H9 (cell line): ENCODE measurements around the gene P3R3URF. TPM values are rescaled to one million over a fixed set of nuclear protein-coding genes. Genes with fewer than 3 reads are reported as not detected.

ENCODE experiments used
- DNase-seq: peaks from one replicate; pipeline ENCODE4 v3.0.0-alpha.2; 2017
- H2AFZ ChIP-seq: one replicate; pipeline ENCODE4 v1.6.1; 2013; ENCODE audit warnings: mild to moderate bottlenecking, low read length, control low read depth, moderate library complexity
- H2AK5ac ChIP-seq: 2 replicates; pipeline ENCODE4 v1.6.1; 2013; ENCODE audit warnings: low read length, control low read depth, mixed read lengths; ENCODE audit not compliant: insufficient read length
- H2BK120ac ChIP-seq: one replicate; pipeline ENCODE4 v1.6.1; 2013; ENCODE audit warnings: low read depth, mild to moderate bottlenecking, low read length, control low read depth, inconsistent platforms; ENCODE audit not compliant: poor library complexity, severe bottlenecking
- H2BK12ac ChIP-seq: 2 replicates; pipeline ENCODE4 v1.6.1; 2013; ENCODE audit warnings: low read length, control low read depth, mixed read lengths, low read depth; ENCODE audit not compliant: insufficient read length
- H2BK15ac ChIP-seq: 2 replicates; pipeline ENCODE4 v1.6.1; 2013; ENCODE audit warnings: low read depth, low read length, control low read depth
- H2BK20ac ChIP-seq: one replicate; pipeline ENCODE4 v1.6.1; 2013; ENCODE audit warnings: low read depth, mild to moderate bottlenecking, low read length, control low read depth, inconsistent platforms; ENCODE audit not compliant: poor library complexity, severe bottlenecking
- H2BK5ac ChIP-seq: 2 replicates; pipeline ENCODE4 v1.6.1; 2013; ENCODE audit warnings: low read length, control low read depth, mixed read lengths; ENCODE audit not compliant: insufficient read length
- H3K14ac ChIP-seq: 2 replicates; pipeline ENCODE4 v1.6.1; 2013; ENCODE audit warnings: low read length, control low read depth; ENCODE audit not compliant: insufficient read depth
- H3K18ac ChIP-seq: 2 replicates; pipeline ENCODE4 v1.6.1; 2013; ENCODE audit warnings: low read depth, mild to moderate bottlenecking, mixed read lengths, low read length, control low read depth; ENCODE audit not compliant: insufficient read length
- H3K23ac ChIP-seq: 2 replicates; pipeline ENCODE4 v1.6.1; 2013; ENCODE audit warnings: low read length, control low read depth, mixed read lengths, low read depth; ENCODE audit not compliant: insufficient read length
- H3K23me2 ChIP-seq: 2 replicates; pipeline ENCODE4 v1.6.1; 2013; ENCODE audit warnings: low read depth, mild to moderate bottlenecking, mixed read lengths, low read length, control low read depth; ENCODE audit not compliant: insufficient read length, poor library complexity, severe bottlenecking
- H3K27ac ChIP-seq: 2 replicates; pipeline ENCODE4 v1.5.1; 2013; ENCODE audit warnings: low read length, control low read depth, mixed read lengths, low read depth; ENCODE audit not compliant: insufficient read length
- H3K27me3 ChIP-seq: 2 replicates; pipeline ENCODE4 v1.6.1; 2013; ENCODE audit warnings: low read length, control low read depth, inconsistent platforms; ENCODE audit not compliant: insufficient read depth
- H3K4ac ChIP-seq: 2 replicates; pipeline ENCODE4 v1.6.1; 2013; ENCODE audit warnings: low read depth, mild to moderate bottlenecking, control low read depth, inconsistent platforms, low read length, moderate library complexity
- H3K4me1 ChIP-seq: 2 replicates; pipeline ENCODE4 v1.6.1; 2013; ENCODE audit warnings: low read length, control low read depth, inconsistent platforms; ENCODE audit not compliant: insufficient read depth
- H3K4me2 ChIP-seq: 2 replicates; pipeline ENCODE4 v1.6.1; 2013; ENCODE audit warnings: low read length, control low read depth, mixed read lengths; ENCODE audit not compliant: insufficient read length, insufficient read depth
- H3K56ac ChIP-seq: 2 replicates; pipeline ENCODE4 v1.6.1; 2013; ENCODE audit warnings: low read depth, mild to moderate bottlenecking, mixed read lengths, low read length, control low read depth; ENCODE audit not compliant: insufficient read length
- H3K79me1 ChIP-seq: 2 replicates; pipeline ENCODE4 v1.6.1; 2013; ENCODE audit warnings: low read depth, mild to moderate bottlenecking, moderate library complexity, low read length, control low read depth, inconsistent platforms; ENCODE audit not compliant: insufficient read depth, poor library complexity, severe bottlenecking
- H3K79me2 ChIP-seq: 2 replicates; pipeline ENCODE4 v1.6.1; 2013; ENCODE audit warnings: low read length, control low read depth, inconsistent platforms; ENCODE audit not compliant: insufficient read depth
- H3K9ac ChIP-seq: 2 replicates; pipeline ENCODE4 v1.6.1; 2013; ENCODE audit warnings: low read length, control low read depth, mixed read lengths; ENCODE audit not compliant: insufficient read length; ENCODE audit errors: extremely low read depth
- H3K9me3 ChIP-seq: one replicate; pipeline ENCODE4 v1.6.1; 2013; ENCODE audit warnings: low read depth, low read length, inconsistent platforms; ENCODE audit not compliant: control insufficient read depth
- H3T11ph ChIP-seq: one replicate; pipeline ENCODE4 v1.6.1; 2013; ENCODE audit warnings: mild to moderate bottlenecking, low read length, control low read depth, inconsistent platforms
- H4K20me1 ChIP-seq: one replicate; pipeline ENCODE4 v1.6.1; 2013; ENCODE audit not compliant: control insufficient read depth, insufficient read length, insufficient read depth
- H4K5ac ChIP-seq: 2 replicates; pipeline ENCODE4 v1.6.1; 2013; ENCODE audit warnings: low read depth, mild to moderate bottlenecking, mixed read lengths, low read length, control low read depth; ENCODE audit not compliant: insufficient read length
- H4K8ac ChIP-seq: replicated peaks from 2 replicates; pipeline ENCODE4 v1.6.1; 2013; ENCODE audit warnings: low read length, control low read depth, mixed read lengths, low read depth; ENCODE audit not compliant: insufficient read length
- H4K91ac ChIP-seq: 2 replicates; pipeline ENCODE4 v1.6.1; 2013; ENCODE audit warnings: low read depth, mild to moderate bottlenecking, moderate library complexity, mixed read lengths, low read length, control low read depth; ENCODE audit not compliant: insufficient read length
- H3K27ac Mint-ChIP-seq, 3 experiments: 2 replicates in 2 of 3; 3 replicates in 1 of 3; pipeline ENCODE4 v1.8.0; 2020 to 2021; ENCODE audit warnings: mixed read lengths in 3 of 3, mild to moderate bottlenecking in 1 of 3, moderate library complexity in 1 of 3
- H3K27me3 Mint-ChIP-seq: 2 replicates; pipeline ENCODE4 v1.8.0; 2021; ENCODE audit warnings: low read depth, mild to moderate bottlenecking, moderate library complexity, mixed read lengths
- H3K36me3 Mint-ChIP-seq, 3 experiments: 2 replicates in 2 of 3; 3 replicates in 1 of 3; pipeline ENCODE4 v1.8.0; 2020 to 2021; ENCODE audit warnings: low read depth in 3 of 3, mixed read lengths in 3 of 3; ENCODE audit not compliant: insufficient read depth in 1 of 3
- H3K4me1 Mint-ChIP-seq, 2 experiments: 2 replicates each; pipeline ENCODE4 v1.8.0; 2020; ENCODE audit warnings: mixed read lengths in 2 of 2
- H3K4me3 Mint-ChIP-seq, 2 experiments: 2 replicates in 1 of 2; 3 replicates in 1 of 2; pipeline ENCODE4 v1.8.0; 2020 to 2021; ENCODE audit warnings: mild to moderate bottlenecking in 2 of 2, mixed read lengths in 2 of 2, moderate library complexity in 1 of 2
- H3K9me3 Mint-ChIP-seq, 2 experiments: 2 replicates in 1 of 2; 3 replicates in 1 of 2; pipeline ENCODE4 v1.8.0; 2020; ENCODE audit warnings: mild to moderate bottlenecking in 2 of 2, mixed read lengths in 2 of 2, moderate library complexity in 1 of 2
- WGBS: extraction: QIAGEN DNeasy Blood & Tissue Kit; methylation state at CpG from one replicate; pipeline ENCODE4 v1.1.7; 2013; ENCODE audit warnings: missing lambda C conversion rate, low lambda C conversion rate, mixed read lengths; ENCODE audit not compliant: insufficient read length; ENCODE audit errors: extremely low coverage; 5-methylcytosine and 5-hydroxymethylcytosine counted together
- total RNA-seq: library from RNA; stranded (reverse); gene quantifications from 2 replicates; pipeline ENCODE4 v1.2.1, GENCODE V29; 2021
- TF ChIP-seq, protein P1 (sequence below): fragments of 200-600 bp; sonication (generic); conservative IDR thresholded peaks from 3 replicates; pipeline ENCODE4 v1.8.0; 2021; ENCODE audit warnings: antibody characterized with exemption, mild to moderate bottlenecking

P3R3URF gene
- total RNA-seq, 1 experiment from 2014 or later, result not detected

GRCh38 chr1:46204406-46204742 is 28.1 kb upstream of the P3R3URF start:
- H4K91ac ChIP-seq, result no peak overlapping the region
- TF ChIP-seq, protein P1, sequence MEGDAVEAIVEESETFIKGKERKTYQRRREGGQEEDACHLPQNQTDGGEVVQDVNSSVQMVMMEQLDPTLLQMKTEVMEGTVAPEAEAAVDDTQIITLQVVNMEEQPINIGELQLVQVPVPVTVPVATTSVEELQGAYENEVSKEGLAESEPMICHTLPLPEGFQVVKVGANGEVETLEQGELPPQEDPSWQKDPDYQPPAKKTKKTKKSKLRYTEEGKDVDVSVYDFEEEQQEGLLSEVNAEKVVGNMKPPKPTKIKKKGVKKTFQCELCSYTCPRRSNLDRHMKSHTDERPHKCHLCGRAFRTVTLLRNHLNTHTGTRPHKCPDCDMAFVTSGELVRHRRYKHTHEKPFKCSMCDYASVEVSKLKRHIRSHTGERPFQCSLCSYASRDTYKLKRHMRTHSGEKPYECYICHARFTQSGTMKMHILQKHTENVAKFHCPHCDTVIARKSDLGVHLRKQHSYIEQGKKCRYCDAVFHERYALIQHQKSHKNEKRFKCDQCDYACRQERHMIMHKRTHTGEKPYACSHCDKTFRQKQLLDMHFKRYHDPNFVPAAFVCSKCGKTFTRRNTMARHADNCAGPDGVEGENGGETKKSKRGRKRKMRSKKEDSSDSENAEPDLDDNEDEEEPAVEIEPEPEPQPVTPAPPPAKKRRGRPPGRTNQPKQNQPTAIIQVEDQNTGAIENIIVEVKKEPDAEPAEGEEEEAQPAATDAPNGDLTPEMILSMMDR, result no peak
- no peaks in the 10 kb centered on the region for H3K79me1 ChIP-seq
- no peak overlapping the region for H3K4ac ChIP-seq
- H2BK12ac ChIP-seq, result no peak overlapping the region
- H3K4me1 Mint-ChIP-seq, result peaks cover 21 to 29% of the 10 kb centered on the region in 2 experiments
- no peak overlapping the region for H3T11ph ChIP-seq
- H3K27ac ChIP-seq, result no peak overlapping the region
- H3K36me3 Mint-ChIP-seq, result peaks cover 0 to 2% (median 2%) of the 10 kb centered on the region in 3 experiments; a peak in 3 of 7 replicates
- no peak overlapping the region for H2AFZ ChIP-seq
- no peak overlapping the region for H4K8ac ChIP-seq
- WGBS, result no CpG with 5 or more reads among the region's 5 CpGs
- no peaks in the 10 kb centered on the region for H3K27me3 ChIP-seq
- no peak overlapping the region for H2BK20ac ChIP-seq
- H3K4me3 Mint-ChIP-seq, result peak overlapping the region; percentile 84 to 96
- no peak overlapping the region for H4K5ac ChIP-seq
- peak overlapping the region; percentile 82 for H3K4me2 ChIP-seq
- H4K20me1 ChIP-seq, result no peaks in the 10 kb centered on the region
- peaks cover 2% of the 10 kb centered on the region for H3K27me3 Mint-ChIP-seq
- no peak for DNase-seq
- no peak overlapping the region for H2AK5ac ChIP-seq
- no peaks in the 10 kb centered on the region for H3K9me3 Mint-ChIP-seq
- H3K9me3 ChIP-seq, result no peaks in the 10 kb centered on the region
- no peak overlapping the region for H3K14ac ChIP-seq
- H3K56ac ChIP-seq, result no peak overlapping the region
- H3K27ac Mint-ChIP-seq, result no peak overlapping the region; a peak in 1 of 7 replicates
- H3K18ac ChIP-seq, result no peak overlapping the region
- H2BK120ac ChIP-seq, result no peak overlapping the region
- H2BK5ac ChIP-seq, result no peak overlapping the region
- peaks cover 15% of the 10 kb centered on the region for H3K23me2 ChIP-seq
- no peaks in the 10 kb centered on the region for H3K4me1 ChIP-seq
- H3K79me2 ChIP-seq, result no peaks in the 10 kb centered on the region
- H3K9ac ChIP-seq, result no peak overlapping the region
- no peak overlapping the region for H2BK15ac ChIP-seq
- H3K23ac ChIP-seq, result no peak overlapping the region
